Caco-2 (cell line): ENCODE results near the gene MRTFA. TPM values are rescaled to one million over a fixed set of nuclear protein-coding genes. Genes with fewer than 3 reads are reported as not detected.

Source experiments
- BruUV-seq: library from RNA; stranded (reverse); fragments of 400-500 nt; replicated peaks from 2 replicates; lab custom pipeline; 2021; lab: Mats Ljungman, UMichigan
- CTCF ChIA-PET: fragments of 300-600 bp; sonication (Branson Sonifier 250); formaldehyde crosslinking; loops from one replicate; lab custom pipeline; 2022; ENCODE audit warnings: antibody characterized with exemption; lab: Charles Lee
- POLR2A ChIA-PET: fragments of 300-600 bp; sonication (Branson Sonifier 250); formaldehyde crosslinking; loops from one replicate; lab custom pipeline; 2022; ENCODE audit warnings: antibody characterized with exemption; lab: Charles Lee
- DNase-seq, 2 experiments: peaks; one replicate each; pipeline versions ENCODE4 v3.0.0 to v3.0.0-alpha.2; 2020 to 2022
- H3K27me3 ChIP-seq: replicated peaks from 2 replicates; pipeline ENCODE4 v1.6.0; 2011; ENCODE audit warnings: low read length; ENCODE audit not compliant: control insufficient read depth, insufficient read depth
- H3K36me3 ChIP-seq: 2 replicates; pipeline ENCODE4 v1.5.1; 2011; ENCODE audit warnings: low read length; ENCODE audit not compliant: control insufficient read depth, insufficient read depth
- H3K4me1 ChIP-seq: fragments of 250-450 bp; sonication (Bioruptor Pico); 2 replicates; pipeline ENCODE4 v1.5.1; 2020; ENCODE audit warnings: mild to moderate bottlenecking
- H3K4me3 ChIP-seq: 2 replicates; pipeline ENCODE4 v1.5.1; 2011; ENCODE audit warnings: low read depth, mild to moderate bottlenecking, control low read depth, low read length
- H3K9me3 ChIP-seq: fragments of 250-450 bp; sonication (Bioruptor Pico); 2 replicates; pipeline ENCODE4 v1.5.1; 2020; ENCODE audit warnings: mild to moderate bottlenecking, moderate library complexity
- H3K27ac Mint-ChIP-seq: one replicate; pipeline ENCODE4 v1.8.0; 2022; ENCODE audit warnings: mixed read lengths; ENCODE audit not compliant: unreplicated experiment
- H3K27me3 Mint-ChIP-seq: one replicate; pipeline ENCODE4 v1.8.0; 2022; ENCODE audit warnings: mixed read lengths; ENCODE audit not compliant: insufficient read depth, unreplicated experiment
- H3K36me3 Mint-ChIP-seq: one replicate; pipeline ENCODE4 v1.8.0; 2022; ENCODE audit warnings: mild to moderate bottlenecking, mixed read lengths; ENCODE audit not compliant: insufficient read depth, unreplicated experiment
- H3K4me1 Mint-ChIP-seq: one replicate; pipeline ENCODE4 v1.8.0; 2022; ENCODE audit warnings: low read depth, mixed read lengths; ENCODE audit not compliant: unreplicated experiment
- H3K4me3 Mint-ChIP-seq: one replicate; pipeline ENCODE4 v1.8.0; 2022; ENCODE audit warnings: mild to moderate bottlenecking, moderate library complexity, mixed read lengths; ENCODE audit not compliant: unreplicated experiment
- H3K9me3 Mint-ChIP-seq: one replicate; pipeline ENCODE4 v1.8.0; 2022; ENCODE audit warnings: mixed read lengths; ENCODE audit not compliant: unreplicated experiment
- CTCF ChIP-seq, 2 experiments: fragments of 200-600 bp in 1 of 2; IDR thresholded peaks; 1 replicate in 1 of 2; 2 replicates in 1 of 2; pipeline versions ENCODE4 v1.5.1 to v1.8.0; 2011 to 2022; ENCODE audit warnings: antibody characterized with exemption in 1 of 2, control low read depth in 1 of 2, inconsistent platforms in 1 of 2, low read depth in 1 of 2, low read length in 1 of 2, mild to moderate bottlenecking in 1 of 2, moderate library complexity in 1 of 2; ENCODE audit not compliant: insufficient read depth in 1 of 2, severe bottlenecking in 1 of 2, unreplicated experiment in 1 of 2
- intact Hi-C: fragments of 100-400 bp; cut with micrococcal nuclease; formaldehyde crosslinking; loops from one replicate; pipeline ENCODE4 v1.10.0; 2022; ENCODE audit not compliant: unreplicated experiment
- total RNA-seq: library from RNA; stranded (reverse); gene quantifications from 2 replicates; pipeline ENCODE4 v1.2.3, GENCODE V29; 2022

Gene MRTFA
- total RNA-seq, 1 experiment from 2014 or later = 38.7 TPM

DNA sequence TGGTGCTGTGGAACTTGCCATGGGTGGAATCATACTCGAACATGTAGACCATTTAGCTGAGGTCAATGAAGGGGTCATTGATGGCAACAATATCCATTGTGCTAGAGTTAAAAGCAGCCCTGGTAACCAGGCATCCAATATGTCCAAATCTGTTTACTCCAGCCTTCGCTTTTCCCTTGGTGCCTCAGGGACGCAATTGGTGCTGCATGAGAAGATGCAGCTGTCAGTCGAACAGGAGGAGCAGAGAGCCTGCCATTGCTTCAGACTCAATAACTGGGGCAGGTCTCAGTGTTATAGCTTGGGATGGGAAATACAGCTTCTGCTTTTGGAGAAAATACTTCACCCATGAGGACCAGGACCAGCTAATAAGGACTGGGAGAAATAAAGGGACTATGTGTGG is 37.8 kb upstream of the MRTFA start:
- H3K36me3 Mint-ChIP-seq = peaks cover 4% of the 10 kb centered on the region
- H3K27me3 Mint-ChIP-seq = no peaks in the 10 kb centered on the region
- ChIA-PET CTCF (no interaction called here), POLR2A (no interaction called here)
- BruUV-seq = no TSS peak
- no peak overlapping the region for H3K27ac Mint-ChIP-seq
- Histone ChIP-seq H3K9me3 (no peaks in the 10 kb centered on the region), H3K4me3 (no peak overlapping the region), H3K4me1 (no peaks in the 10 kb centered on the region), H3K27me3 (no peaks in the 10 kb centered on the region), H3K36me3 (no peaks in the 10 kb centered on the region)
- intact Hi-C loops = no loop called here
- H3K9me3 Mint-ChIP-seq = no peaks in the 10 kb centered on the region
- H3K4me1 Mint-ChIP-seq = no peaks in the 10 kb centered on the region
- no peak for DNase-seq
- TF ChIP-seq CTCF (IDR thresholded peaks at IDR 0.05; ENCODE audit: insufficient read depth in 1 of 2, low read depth in 1 of 2, low read length in 1 of 2, severe bottlenecking in 1 of 2, unreplicated experiment in 1 of 2) = no peak
- no peak overlapping the region for H3K4me3 Mint-ChIP-seq

- H3K27me3 Mint-ChIP-seq = no peaks in the 10 kb centered on the region
- Histone ChIP-seq H3K36me3 (no peaks in the 10 kb centered on the region), H3K4me1 (no peaks in the 10 kb centered on the region), H3K4me3 (no peak overlapping the region), H3K27me3 (no peaks in the 10 kb centered on the region), H3K9me3 (no peaks in the 10 kb centered on the region)
- H3K9me3 Mint-ChIP-seq = no peaks in the 10 kb centered on the region
- intact Hi-C loops = no loop called here
- peaks cover 6% of the 10 kb centered on the region for H3K4me1 Mint-ChIP-seq
- ChIA-PET CTCF (no interaction called here), POLR2A (no interaction called here)
- H3K36me3 Mint-ChIP-seq = peaks cover 2% of the 10 kb centered on the region
- H3K4me3 Mint-ChIP-seq = no peak overlapping the region
- H3K27ac Mint-ChIP-seq = no peak overlapping the region
- no TSS peak for BruUV-seq
- TF ChIP-seq CTCF (IDR thresholded peaks at IDR 0.05; ENCODE audit: insufficient read depth in 1 of 2, low read depth in 1 of 2, low read length in 1 of 2, severe bottlenecking in 1 of 2, unreplicated experiment in 1 of 2) = no peak
- no peak for DNase-seq
Measured at GRCh38 chr22:40673017-40673416, 36.5 kb upstream of the MRTFA start.

DNA sequence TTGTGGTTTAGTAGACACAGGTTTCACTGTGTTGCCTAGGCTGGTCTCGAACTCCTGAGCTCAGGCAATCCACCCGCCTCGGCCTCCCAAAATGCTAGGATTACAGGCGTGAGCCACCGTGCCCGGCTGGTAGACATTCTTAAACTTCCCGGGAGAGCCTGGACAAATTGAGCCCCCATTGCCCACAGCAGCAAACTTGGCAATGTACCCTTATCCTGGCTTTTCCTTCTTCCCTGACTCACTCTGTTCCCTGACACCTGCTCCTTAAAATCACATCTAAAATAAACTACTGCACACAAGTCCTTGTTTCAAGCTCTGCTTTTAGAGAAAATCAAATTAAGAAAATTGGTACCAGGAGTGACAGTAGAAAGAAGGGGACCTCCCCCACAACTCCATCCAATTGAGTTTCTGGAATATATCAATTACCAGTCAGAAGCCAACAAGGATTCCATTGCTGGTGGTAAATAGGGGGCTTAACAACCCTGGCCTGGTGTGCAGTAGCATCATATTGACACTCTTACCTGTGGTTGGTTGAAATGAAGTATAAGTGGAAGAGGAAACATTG is 35.4 kb upstream of the MRTFA start:
- ChIA-PET CTCF (interaction anchor here (0.6 to 1.2 kb wide), 2 partner anchors 11 to 710 kb away, joined by 3 read pairs; partner anchors contain the start of gene TEF), POLR2A (no interaction called here)
- no peak overlapping the region for H3K27ac Mint-ChIP-seq
- intact Hi-C loops = no loop called here
- H3K36me3 ChIP-seq = no peaks in the 10 kb centered on the region
- no peak overlapping the region for H3K4me3 ChIP-seq
- H3K9me3 Mint-ChIP-seq = no peaks in the 10 kb centered on the region
- H3K36me3 Mint-ChIP-seq = peaks cover 6% of the 10 kb centered on the region
- no peaks in the 10 kb centered on the region for H3K27me3 Mint-ChIP-seq
- BruUV-seq = no TSS peak
- peaks cover 6% of the 10 kb centered on the region for H3K4me1 Mint-ChIP-seq
- no peak for TF ChIP-seq CTCF (IDR thresholded peaks at IDR 0.05; ENCODE audit: insufficient read depth in 1 of 2, low read depth in 1 of 2, low read length in 1 of 2, severe bottlenecking in 1 of 2, unreplicated experiment in 1 of 2)
- no peaks in the 10 kb centered on the region for H3K4me1 ChIP-seq
- H3K4me3 Mint-ChIP-seq = no peak overlapping the region
- no peaks in the 10 kb centered on the region for H3K27me3 ChIP-seq
- DNase-seq = no peak
- no peaks in the 10 kb centered on the region for H3K9me3 ChIP-seq
